LNCAP (cell line): ENCODE results near the gene CEND1.

Source experiments
- CTCF ChIP-seq: fragments of 450-650 bp; IDR thresholded peaks from 2 replicates; pipeline ENCODE4 v1.5.1; 2017; ENCODE audit warnings: mild to moderate bottlenecking

Gene CEND1

GRCh38 chr11:820655-821511 lies 31.0 kb upstream of the CEND1 start:
- no peak for TF ChIP-seq CTCF

GRCh38 chr11:819943-820649 lies 30.2 kb upstream of the CEND1 start:
- no peak for TF ChIP-seq CTCF

- no peak for TF ChIP-seq CTCF
Observed at GRCh38 chr11:819129-819931, 29.4 kb upstream of the CEND1 start.

GRCh38 chr11:818396-819128 lies 28.7 kb upstream of the CEND1 start, which contains the start of gene PNPLA2:
Gene PNPLA2 (plus strand): TSS chr11:818914. CDS start chr11:819719, 805 bp downstream.
- no peak for TF ChIP-seq CTCF

- TF ChIP-seq CTCF, result no peak
Observed at GRCh38 chr11:816433-816779, 26.5 kb upstream of the CEND1 start.

GRCh38 chr11:815675-816432 lies 26.0 kb upstream of the CEND1 start:
- TF ChIP-seq CTCF, result no peak
